Measurements from ENCODE around the gene FUOM. TPM values are rescaled to one million over a fixed set of nuclear protein-coding genes. Genes with fewer than 3 reads are reported as not detected.

FUOM gene
- total RNA-seq, 1 experiment from 2014 or later = 31.3 TPM

GRCh38 chr10:133366130-133366478 is 8.3 kb upstream of the FUOM start:
- ChIA-PET POLR2A (no interaction called here), CTCF (no interaction called here)
- no peak for TF ChIP-seq AR (CRISPR knock-in tag; IDR thresholded peaks at IDR 0.05)
- no peak for TF ChIP-seq ZSCAN18 (CRISPR knock-in tag; IDR thresholded peaks at IDR 0.05)
- TF ChIP-seq ELF4 (CRISPR knock-in tag; IDR thresholded peaks at IDR 0.05; ENCODE audit: low read depth) = no peak
- TF ChIP-seq ZNF138 (CRISPR knock-in tag; conservative IDR thresholded peaks at IDR 0.05) = no peak
- H3K4me1 Mint-ChIP-seq = no peaks in the 10 kb centered on the region
- ATAC-seq (no peak), DNase-seq (ENCODE audit: low spot score) (no peak)
- peaks cover 57% of the 10 kb centered on the region for H3K36me3 Mint-ChIP-seq
- H3K4me3 Mint-ChIP-seq = no peak overlapping the region
- no peaks in the 10 kb centered on the region for H3K9me3 Mint-ChIP-seq
- H3K27me3 Mint-ChIP-seq (ENCODE audit: low read depth) = no peaks in the 10 kb centered on the region
- no peak overlapping the region for H3K27ac Mint-ChIP-seq

- POLR2A ChIA-PET = no interaction called here
- CTCF ChIA-PET = no interaction called here
- DNase-seq (ENCODE audit: low spot score) (no peak), ATAC-seq (no peak)
- H3K4me1 Mint-ChIP-seq = no peaks in the 10 kb centered on the region
- H3K36me3 Mint-ChIP-seq = peaks cover 56% of the 10 kb centered on the region
- H3K27me3 Mint-ChIP-seq (ENCODE audit: low read depth) = peaks cover 4% of the 10 kb centered on the region
- no peaks in the 10 kb centered on the region for H3K9me3 Mint-ChIP-seq
- TF ChIP-seq ZNF671 (CRISPR knock-in tag; IDR thresholded peaks at IDR 0.05) (no peak), FOXK1 (CRISPR knock-in tag; IDR thresholded peaks at IDR 0.05) (no peak)
- no peak overlapping the region for H3K27ac Mint-ChIP-seq
- no peak overlapping the region for H3K4me3 Mint-ChIP-seq
Measured at GRCh38 chr10:133365461-133366129, 7.8 kb upstream of the FUOM start.

GRCh38 chr10:133364645-133365431 is 7.0 kb upstream of the FUOM start:
- POLR2A ChIA-PET = no interaction called here
- TF ChIP-seq FOXP4 (CRISPR knock-in tag; IDR thresholded peaks at IDR 0.05) = no peak
- TF ChIP-seq GABPB1 (CRISPR knock-in tag; IDR thresholded peaks at IDR 0.05) = no peak
- no peak for TF ChIP-seq ZSCAN18 (CRISPR knock-in tag; IDR thresholded peaks at IDR 0.05)
- TF ChIP-seq ZBTB21 (CRISPR knock-in tag; IDR thresholded peaks at IDR 0.05; ENCODE audit: borderline replicate concordance) = no peak
- TF ChIP-seq RELA (CRISPR knock-in tag; IDR thresholded peaks at IDR 0.05; ENCODE audit: borderline replicate concordance) = no peak
- TF ChIP-seq TEAD1 (CRISPR knock-in tag; IDR thresholded peaks at IDR 0.05) = no peak
- no peak for TF ChIP-seq RORB (CRISPR knock-in tag; IDR thresholded peaks at IDR 0.05)
- no peak for TF ChIP-seq ZNF219 (CRISPR knock-in tag; IDR thresholded peaks at IDR 0.05; ENCODE audit: borderline replicate concordance)
- no peak for TF ChIP-seq ATF3 (CRISPR knock-in tag; conservative IDR thresholded peaks at IDR 0.05)
- TF ChIP-seq ELF4 (CRISPR knock-in tag; IDR thresholded peaks at IDR 0.05; ENCODE audit: low read depth) = no peak
- CTCF ChIA-PET = interaction anchor here (1.2 kb wide), 1 partner anchor 35 kb away, joined by 4 read pairs; no protein-coding TSS in a partner anchor
- Mint-ChIP-seq H3K4me3 (no peak overlapping the region), H3K4me1 (no peaks in the 10 kb centered on the region), H3K36me3 (peaks cover 48% of the 10 kb centered on the region), H3K27me3 (ENCODE audit: low read depth) (peaks cover 12% of the 10 kb centered on the region), H3K27ac (no peak overlapping the region), H3K9me3 (no peaks in the 10 kb centered on the region)
- ATAC-seq = no peak
- no peak for DNase-seq (ENCODE audit: low spot score)

Measured in WTC11 (cell line).